GM12872 (cell line): Measurements from ENCODE around the gene SLC4A8.

ENCODE experiments used
- CTCF ChIP-seq: IDR thresholded peaks from 3 replicates; pipeline ENCODE4 v1.5.1; 2011; ENCODE audit warnings: low read depth, mild to moderate bottlenecking, low read length, moderate library complexity; ENCODE audit not compliant: insufficient read depth

The SLC4A8 gene

GRCh38 chr12:51531284-51531977 lies 106.8 kb downstream of the SLC4A8 start:
- TF ChIP-seq CTCF: 0 out of 3 replicates have a peak, but pooled peaks have one; percentile 2

GRCh38 chr12:51531978-51532497 lies 107.4 kb downstream of the SLC4A8 start:
- TF ChIP-seq CTCF: peak; percentile 97

- no peak for TF ChIP-seq CTCF
Observed at GRCh38 chr12:51533799-51534198, 109.2 kb downstream of the SLC4A8 start.

- no peak for TF ChIP-seq CTCF
Observed at GRCh38 chr12:51534216-51535074, 109.8 kb downstream of the SLC4A8 start.

- no peak for TF ChIP-seq CTCF
Observed at GRCh38 chr12:51536159-51536558, 111.5 kb downstream of the SLC4A8 start.

GRCh38 chr12:51538149-51538548 lies 113.5 kb downstream of the SLC4A8 start:
- TF ChIP-seq CTCF: no peak

- no peak for TF ChIP-seq CTCF
Observed at GRCh38 chr12:51538599-51538998, 114.0 kb downstream of the SLC4A8 start.
